ENCODE results near the gene COQ10A. TPM values are rescaled to one million over a fixed set of nuclear protein-coding genes. Genes with fewer than 3 reads are reported as not detected.

Gene COQ10A
- total RNA-seq, 2 experiments from 2014 or later: 10.2 to 12.1 TPM

- CTCF ChIA-PET: no interaction called here
- POLR2A ChIA-PET: interaction anchor here (0.6 to 1.2 kb wide), 2 partner anchors 15 to 192 kb away, joined by 3 to 4 read pairs; partner anchors contain the start of gene RNF41
These were observed 29.8 kb upstream of the COQ10A start for GRCh38 chr12:56236985-56237384.

GRCh38 chr12:56237552-56237951 is 29.2 kb upstream of the COQ10A start:
- ChIA-PET POLR2A (interaction anchor here (1.2 kb wide), 1 partner anchor 16 kb away, joined by 3 read pairs; the partner anchor contains the start of gene RNF41), CTCF (interaction anchor here (0.6 kb wide), 1 partner anchor 275 kb away, joined by 3 read pairs; no protein-coding TSS in a partner anchor)

GRCh38 chr12:56241424-56242303 is 25.1 kb upstream of the COQ10A start:
- CTCF ChIA-PET: no interaction called here
- POLR2A ChIA-PET: no interaction called here

- CTCF ChIA-PET: no interaction called here
- POLR2A ChIA-PET: no interaction called here
These were observed 23.8 kb upstream of the COQ10A start for GRCh38 chr12:56242986-56243385.

- ChIA-PET POLR2A (no interaction called here), CTCF (no interaction called here)
These were observed 23.0 kb upstream of the COQ10A start for GRCh38 chr12:56243731-56244181.

GRCh38 chr12:56244494-56244893 is 22.2 kb upstream of the COQ10A start:
- ChIA-PET CTCF (interaction anchor here (0.9 kb wide), 1 partner anchor 14 kb away, joined by 3 read pairs; the partner anchor contains the start of gene ANKRD52), POLR2A (no interaction called here)

- ChIA-PET CTCF (interaction anchor here (1.7 kb wide), 1 partner anchor 26 kb away, joined by 6 read pairs; the partner anchor contains the start of gene RNF41), POLR2A (no interaction called here)
These were observed 18.8 kb upstream of the COQ10A start for GRCh38 chr12:56247923-56248322.

GRCh38 chr12:56248711-56249110 is 18.0 kb upstream of the COQ10A start:
- POLR2A ChIA-PET: interaction anchor here (0.8 kb wide), 1 partner anchor 260 kb away, joined by 5 read pairs; no protein-coding TSS in a partner anchor
- CTCF ChIA-PET: interaction anchor here (0.6 kb wide), 1 partner anchor 35 kb away, joined by 4 read pairs; no protein-coding TSS in a partner anchor

- ChIA-PET CTCF (interaction anchor here (1.1 kb wide), 1 partner anchor 30 kb away, joined by 3 read pairs; no protein-coding TSS in a partner anchor), POLR2A (no interaction called here)
These were observed 14.1 kb upstream of the COQ10A start for GRCh38 chr12:56252649-56253048.

- ChIA-PET CTCF (interaction anchor here (1.1 kb wide), 1 partner anchor 31 kb away, joined by 3 read pairs; no protein-coding TSS in a partner anchor), POLR2A (no interaction called here)
These were observed 13.7 kb upstream of the COQ10A start for GRCh38 chr12:56253091-56253490.

GRCh38 chr12:56255671-56256070 is 11.1 kb upstream of the COQ10A start:
- ChIA-PET CTCF (interaction anchor here (1.5 to 2.1 kb wide), 2 partner anchors 12 to 66 kb away, joined by 3 to 8 read pairs; partner anchors contain the start of gene SMARCC2), POLR2A (no interaction called here)

- ChIA-PET CTCF (interaction anchor here (0.5 to 2.1 kb wide), 8 partner anchors 10 to 208 kb away, joined by 3 to 8 read pairs (median 4); partner anchors contain the start of genes COQ10A and SMARCC2), POLR2A (no interaction called here)
These were observed 10.3 kb upstream of the COQ10A start for GRCh38 chr12:56256326-56256960.

GRCh38 chr12:56257071-56257470 is 9.7 kb upstream of the COQ10A start:
- CTCF ChIA-PET: interaction anchor here (0.5 to 2.1 kb wide), 10 partner anchors 9 to 207 kb away, joined by 3 to 8 read pairs (median 4); partner anchors contain the start of genes COQ10A and SMARCC2
- POLR2A ChIA-PET: no interaction called here

GRCh38 chr12:56257491-56258067 is 9.2 kb upstream of the COQ10A start:
- POLR2A ChIA-PET: interaction anchor here (1.2 to 1.4 kb wide), 2 partner anchors 9 to 36 kb away, joined by 4 to 8 read pairs; partner anchors contain the start of genes COQ10A and RNF41
- CTCF ChIA-PET: interaction anchor here (0.6 to 1.9 kb wide), 19 partner anchors 9 to 207 kb away, joined by 3 to 10 read pairs (median 4); partner anchors contain the start of genes COQ10A, RNF41, SMARCC2 and ZC3H10

- ChIA-PET CTCF (interaction anchor here (0.6 to 1.9 kb wide), 19 partner anchors 9 to 206 kb away, joined by 3 to 10 read pairs (median 4); partner anchors contain the start of genes COQ10A, RNF41, SMARCC2 and ZC3H10), POLR2A (interaction anchor here (0.6 to 1.4 kb wide), 3 partner anchors 9 to 142 kb away, joined by 3 to 8 read pairs (median 4); partner anchors contain the start of genes COQ10A, RNF41 and RPL41)
These were observed 8.5 kb upstream of the COQ10A start, which contains the start of gene ANKRD52 for GRCh38 chr12:56258068-56258819. ANKRD52 (minus strand) TSS chr12:56258384; CDS start chr12:56258269, 115 bp downstream.

GRCh38 chr12:56258820-56259183 is 7.9 kb upstream of the COQ10A start:
- ChIA-PET POLR2A (interaction anchor here (1.2 to 1.4 kb wide), 2 partner anchors 8 to 37 kb away, joined by 4 to 8 read pairs; partner anchors contain the start of genes COQ10A and RNF41), CTCF (interaction anchor here (0.9 to 1.9 kb wide), 12 partner anchors 8 to 141 kb away, joined by 3 to 10 read pairs (median 4); partner anchors contain the start of genes COQ10A, RNF41, SMARCC2 and ZC3H10)

- POLR2A ChIA-PET: no interaction called here
These were observed 6.4 kb upstream of the COQ10A start for GRCh38 chr12:56260380-56260779.

GRCh38 chr12:56260921-56261320 is 5.8 kb upstream of the COQ10A start:
- POLR2A ChIA-PET: no interaction called here
- CTCF ChIA-PET: interaction anchor here (0.6 to 1.8 kb wide), 3 partner anchors 38 to 470 kb away, joined by 4 to 6 read pairs (median 5); partner anchors contain the start of genes RNF41 and SMARCC2

More at GRCh38 chr12:56260380-56260779, 6.4 kb upstream of the COQ10A start:
- CTCF ChIA-PET: interaction anchor here (1.4 to 1.8 kb wide), 2 partner anchors 38 to 71 kb away, joined by 4 to 6 read pairs; partner anchors contain the start of genes RNF41 and SMARCC2
